Gastroesophageal sphincter (tissue), 4 donors: ENCODE measurements around the gene ZCCHC24. TPM values are rescaled to one million over a fixed set of nuclear protein-coding genes. Genes with fewer than 3 reads are reported as not detected.
A peak's percentile ranks its signal among the peaks of the same experiment; 100 is the strongest.

Experiments used
- ATAC-seq: fragments of 150-250 bp; one replicate; pipeline ENCODE4 v1.9.1; 2016; ENCODE audit warnings: mild to moderate bottlenecking, moderate library complexity
- H3K27ac ChIP-seq, 4 donors: fragments of 200-600 bp; sonication (generic) in 3 of 4; 1 replicate in 3 of 4; 2 replicates in 1 of 4; pipeline ENCODE4 v1.5.1; 2016 to 2019
- H3K27me3 ChIP-seq: fragments of 200-600 bp; sonication (generic); one replicate; pipeline ENCODE4 v1.5.1; 2019
- H3K36me3 ChIP-seq, 2 donors: fragments of 200-600 bp; sonication (generic); one replicate each; pipeline ENCODE4 v1.5.1; 2019; ENCODE audit warnings: control low read depth in 1 of 2
- H3K4me1 ChIP-seq, 3 donors: fragments of 200-600 bp; sonication (generic); 1 replicate in 2 of 3; 2 replicates in 1 of 3; pipeline ENCODE4 v1.5.1; 2016 to 2019; ENCODE audit warnings: control low read depth in 2 of 3
- H3K4me3 ChIP-seq, 2 donors: fragments of 200-600 bp; sonication (generic); one replicate each; pipeline ENCODE4 v1.5.1; 2019; ENCODE audit warnings: mild to moderate bottlenecking in 1 of 2, moderate library complexity in 1 of 2
- H3K9me3 ChIP-seq, 3 donors: fragments of 200-600 bp; sonication (generic); one replicate each; pipeline ENCODE4 v1.5.1; 2017 to 2019; ENCODE audit warnings: control low read depth in 2 of 3
- CTCF ChIP-seq, 4 experiments: fragments of 200-600 bp in 2 of 4; fragments of 450-650 bp in 2 of 4; sonication (generic) in 1 of 4; IDR thresholded peaks; one replicate each; pipeline ENCODE4 v1.5.1; 2017 to 2019; ENCODE audit warnings: antibody characterized with exemption in 4 of 4, mild to moderate bottlenecking in 2 of 4, moderate library complexity in 2 of 4
- EP300 ChIP-seq: sonication (generic); formaldehyde crosslinking; IDR thresholded peaks from one replicate; pipeline ENCODE4 v1.6.1; 2017; ENCODE audit warnings: antibody characterized with exemption, mild to moderate bottlenecking
- POLR2A ChIP-seq, 2 donors: fragments of 450-650 bp; IDR thresholded peaks; one replicate each; pipeline ENCODE4 v1.6.1; 2017; ENCODE audit warnings: antibody characterized with exemption in 2 of 2, mild to moderate bottlenecking in 2 of 2, moderate library complexity in 1 of 2
- POLR2AphosphoS5 ChIP-seq: sonication (generic); formaldehyde crosslinking; IDR thresholded peaks from one replicate; pipeline ENCODE4 v1.6.1; 2017; ENCODE audit warnings: antibody characterized with exemption
- WGBS, 2 donors: methylation state at CpG; one replicate each; pipeline ENCODE4 v1.1.5; 2018; ENCODE audit warnings: low coverage in 1 of 2; 5-methylcytosine and 5-hydroxymethylcytosine counted together
- total RNA-seq, 4 donors: library from RNA; depleted of rRNA; stranded (reverse); fragments of >200 nt; gene quantifications; one replicate each; pipeline ENCODE4 v1.1.0, GENCODE V29; 2016

The ZCCHC24 gene
- total RNA-seq, 4 donors from 2014 or later: 60.5 to 186 (median 84.1) TPM

GRCh38 chr10:79418274-79418673 is 27.1 kb downstream of the ZCCHC24 start:
- H3K4me1 ChIP-seq: peaks cover 0 to 66% (median 3%) of the 10 kb centered on the region in 3 donors
- H3K27ac ChIP-seq: peak overlapping the region in 3 of 4 donors; percentile 31 to 49 (median 33)
- no peak overlapping the region for H3K4me3 ChIP-seq
- TF ChIP-seq EP300: no peak
- no peak for TF ChIP-seq POLR2AphosphoS5
- TF ChIP-seq POLR2A (IDR thresholded peaks at IDR 0.05): no peak
- TF ChIP-seq CTCF (IDR thresholded peaks at IDR 0.05): no peak
- no peaks in the 10 kb centered on the region for H3K9me3 ChIP-seq
- no peaks in the 10 kb centered on the region for H3K27me3 ChIP-seq
- no peak for ATAC-seq
- H3K36me3 ChIP-seq: peaks cover 0 to 47% of the 10 kb centered on the region in 2 donors
- 50 to 75% methylated on average over 1 to 2 of the region's 6 CpGs for WGBS, 2 donors

- Histone ChIP-seq H3K27me3 (no peaks in the 10 kb centered on the region), H3K36me3 (peaks cover 0 to 47% of the 10 kb centered on the region in 2 donors), H3K4me1 (peaks cover 0 to 64% (median 5%) of the 10 kb centered on the region in 3 donors), H3K4me3 (no peak overlapping the region), H3K27ac (peak overlapping the region in 3 of 4 donors; percentile 31 to 49 (median 33)), H3K9me3 (no peaks in the 10 kb centered on the region)
- 20% methylated on average over 1 of the region's 4 CpGs; no CpG with 5 or more reads in 1 of the 2 donors for whole genome bisulfite sequencing, 2 donors
- no peak for TF ChIP-seq CTCF (IDR thresholded peaks at IDR 0.05)
- TF ChIP-seq POLR2A (IDR thresholded peaks at IDR 0.05): no peak
- no peak for TF ChIP-seq POLR2AphosphoS5
- TF ChIP-seq EP300: no peak
- ATAC-seq: no peak
These were observed 27.7 kb downstream of the ZCCHC24 start for GRCh38 chr10:79417731-79418130.

GRCh38 chr10:79417266-79417665 is 28.2 kb downstream of the ZCCHC24 start:
- Histone ChIP-seq H3K27ac (peak overlapping the region in 2 of 4 donors; percentile 31 to 49), H3K27me3 (no peaks in the 10 kb centered on the region), H3K9me3 (no peaks in the 10 kb centered on the region), H3K36me3 (peaks cover 0 to 47% of the 10 kb centered on the region in 2 donors), H3K4me3 (no peak overlapping the region), H3K4me1 (peaks cover 0 to 59% (median 5%) of the 10 kb centered on the region in 3 donors)
- TF ChIP-seq POLR2A (IDR thresholded peaks at IDR 0.05) (no peak), POLR2AphosphoS5 (no peak), CTCF (IDR thresholded peaks at IDR 0.05) (no peak), EP300 (no peak)
- WGBS, 2 donors: 30 to 50% methylated on average over 2 of the region's 2 CpGs
- ATAC-seq: no peak

DNA sequence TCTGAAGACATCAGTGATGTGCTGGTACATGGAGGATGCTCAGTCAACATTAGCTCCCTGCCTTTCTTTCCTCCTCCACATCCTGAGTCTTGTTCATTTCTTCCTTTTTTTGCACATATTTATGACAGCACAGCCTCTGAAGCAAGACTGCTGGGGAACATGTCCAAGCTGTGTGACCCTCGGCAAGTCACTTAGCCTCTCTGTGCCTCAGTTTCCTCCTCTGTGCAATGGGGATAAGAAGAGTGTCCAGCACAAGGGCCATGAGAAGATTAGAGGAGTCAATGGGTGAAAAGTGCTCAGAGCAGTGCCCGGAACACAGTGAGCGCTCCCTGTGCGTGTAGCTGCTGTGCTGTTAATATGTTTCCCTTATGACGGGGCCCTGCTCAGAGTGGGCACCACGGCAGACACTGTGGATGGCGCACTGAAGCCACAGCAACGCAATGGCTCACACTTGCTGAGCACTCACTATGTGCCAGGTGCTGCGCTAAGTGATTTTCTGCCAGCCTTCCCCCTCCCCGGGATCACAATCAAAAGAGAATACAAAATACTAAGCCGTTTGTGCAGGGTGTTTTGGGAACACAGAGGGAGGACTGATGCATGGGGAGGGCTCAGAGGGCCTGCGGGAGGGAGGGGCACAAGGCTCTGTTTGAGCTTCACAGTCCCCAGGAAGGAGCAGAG is 28.7 kb downstream of the ZCCHC24 start:
- Histone ChIP-seq H3K4me1 (peaks cover 0 to 54% (median 5%) of the 10 kb centered on the region in 3 donors), H3K36me3 (peaks cover 0 to 47% of the 10 kb centered on the region in 2 donors), H3K9me3 (no peaks in the 10 kb centered on the region), H3K27me3 (no peaks in the 10 kb centered on the region), H3K4me3 (no peak overlapping the region), H3K27ac (peak overlapping the region in 2 of 4 donors; percentile 31 to 49)
- no peak for ATAC-seq
- TF ChIP-seq POLR2AphosphoS5 (no peak), CTCF (IDR thresholded peaks at IDR 0.05) (no peak), POLR2A (IDR thresholded peaks at IDR 0.05) (no peak), EP300 (no peak)
- 80% methylated on average over 1 of the region's 12 CpGs; no CpG with 5 or more reads in 1 of the 2 donors for WGBS, 2 donors
